Middle frontal gyrus (tissue), 1 donor: ENCODE results near the gene ZNF695.
A peak's percentile ranks its signal among the peaks of the same experiment; 100 is the strongest.
"Not testable (repeated sequence)": the region's sequence is repeated elsewhere in the genome, so short reads cannot be mapped to it uniquely, and the experiment has no call there.

ENCODE experiments used
- DNase-seq: peaks from one replicate; pipeline ENCODE4 v3.0.0-alpha.2; 2015; ENCODE audit warnings: low spot score; ENCODE audit errors: extremely low spot score

Gene ZNF695

DNA sequence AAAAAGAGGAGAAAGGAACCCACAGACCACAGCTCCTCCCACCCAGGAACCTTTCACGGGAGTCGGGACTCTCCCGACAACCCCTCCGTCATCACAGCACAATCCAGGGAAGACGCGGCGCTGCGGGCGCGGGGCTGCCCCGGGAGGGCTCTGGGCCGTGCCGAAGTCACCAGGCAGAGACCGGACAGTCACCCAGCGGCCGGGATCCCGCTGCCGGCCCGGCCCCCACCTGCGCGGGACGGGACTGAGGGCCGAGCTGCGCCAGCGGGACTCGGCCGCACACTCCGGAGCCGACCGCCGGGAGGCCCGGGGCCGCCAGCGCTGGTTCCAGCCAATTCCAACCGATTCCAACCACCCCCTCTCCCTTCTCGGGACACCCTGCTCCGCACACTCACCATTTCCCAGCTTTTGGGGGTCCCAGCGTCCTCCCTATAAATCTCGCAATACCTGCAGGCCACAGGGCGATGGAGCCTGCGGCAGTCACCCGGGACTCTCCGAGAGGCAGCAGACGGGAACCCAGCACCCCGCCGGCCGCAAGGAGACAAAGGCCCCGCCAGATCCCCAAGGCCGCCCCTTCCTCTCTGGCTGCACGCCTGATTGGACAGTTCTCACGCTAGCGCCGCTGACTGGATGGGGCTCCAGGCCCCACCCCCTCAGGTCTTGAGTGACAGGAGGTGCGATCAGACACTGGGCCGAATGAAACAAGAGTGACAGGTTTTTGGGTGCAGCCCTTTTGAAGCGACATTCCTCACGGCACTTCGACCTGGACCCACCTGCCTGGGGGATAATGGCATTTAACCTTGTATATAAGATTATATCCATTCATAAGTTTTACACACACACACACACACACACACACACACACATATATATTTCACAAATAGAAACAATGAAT is at the start of gene ZNF695:
Gene ZNF695 (minus strand): TSS at position 547 of the 895 bp plus-strand sequence. CDS start 149 bp downstream, at position 398.
- peak; percentile 62 for DNase-seq

DNA sequence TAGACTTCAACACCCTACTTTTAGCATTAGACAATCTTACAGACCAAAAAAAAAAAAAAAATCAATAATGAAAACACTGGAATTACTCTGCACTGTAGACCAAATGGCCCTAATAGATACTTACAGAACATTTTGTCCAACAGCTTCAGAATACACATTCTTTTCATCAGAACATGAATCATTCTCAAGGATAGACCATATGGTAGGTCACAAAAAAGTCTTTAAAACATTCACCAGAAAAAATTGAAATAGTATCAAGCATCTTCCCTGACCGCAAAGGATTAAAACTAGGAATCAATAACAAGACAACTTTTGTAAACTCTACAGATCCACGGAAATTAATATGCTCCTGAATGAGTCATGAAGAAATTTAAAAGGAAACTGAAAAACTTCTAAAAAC is 48.2 kb upstream of the ZNF695 start:
- no peak for DNase-seq

DNA sequence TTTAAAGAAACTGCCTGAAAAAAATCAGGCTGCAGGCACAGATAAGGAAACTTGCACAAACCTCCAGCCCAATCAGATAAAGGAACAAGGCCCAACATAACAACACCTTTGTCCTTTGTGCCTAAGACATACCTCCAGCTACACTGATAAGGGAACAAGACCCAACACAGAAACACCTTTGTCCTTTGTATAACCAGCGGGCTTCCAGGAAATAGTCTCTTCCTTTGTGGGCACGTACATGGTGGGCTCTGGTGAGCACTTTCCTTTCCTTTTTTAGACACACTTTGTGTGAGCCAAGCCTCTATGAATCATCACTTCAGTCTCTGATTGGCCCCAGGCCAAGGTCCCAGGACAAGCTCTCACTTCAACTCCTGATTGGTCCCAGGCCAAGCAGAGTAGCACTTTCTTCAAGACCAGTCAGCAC is 47.1 kb upstream of the ZNF695 start:
- DNase-seq: no peak

DNA sequence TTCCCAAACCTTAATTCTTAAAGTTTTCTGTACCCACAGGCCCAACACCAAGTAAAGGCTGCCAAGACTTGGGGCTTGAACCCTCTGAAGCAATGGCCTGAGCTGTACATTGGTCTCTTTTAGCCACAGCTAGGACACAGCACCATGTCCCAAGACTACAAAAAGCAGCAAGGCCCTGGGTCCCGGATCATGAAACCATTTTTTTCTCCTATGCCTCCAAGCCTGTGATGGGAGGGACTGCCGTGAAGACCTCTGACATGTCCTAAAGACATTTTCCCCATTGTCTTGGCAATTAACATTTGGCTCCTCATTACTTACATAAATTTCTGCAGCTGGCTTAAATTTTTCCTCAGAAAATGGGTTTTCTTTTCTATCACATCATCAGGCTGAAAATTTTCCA is 39.8 kb upstream of the ZNF695 start:
- DNase-seq: no peak

DNA sequence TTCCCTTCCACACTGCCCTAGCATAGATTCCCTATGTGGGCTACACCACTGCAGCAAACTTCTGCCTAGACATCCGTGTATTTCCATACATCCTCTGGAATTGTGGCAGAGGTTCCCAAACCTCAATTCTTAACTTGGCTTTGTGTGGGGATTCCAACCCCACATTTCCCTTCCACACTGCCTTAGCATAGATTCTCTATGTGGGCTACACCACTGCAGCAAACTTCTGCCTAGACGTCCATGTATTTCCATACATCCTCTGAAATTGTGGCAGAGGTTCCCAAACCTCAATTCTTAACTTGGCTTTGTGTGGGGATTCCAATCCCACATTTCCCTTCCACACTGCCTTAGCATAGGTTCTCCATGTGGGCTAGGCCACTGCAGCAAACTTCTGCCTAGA is 39.4 kb upstream of the ZNF695 start:
- no peak for DNase-seq

DNA sequence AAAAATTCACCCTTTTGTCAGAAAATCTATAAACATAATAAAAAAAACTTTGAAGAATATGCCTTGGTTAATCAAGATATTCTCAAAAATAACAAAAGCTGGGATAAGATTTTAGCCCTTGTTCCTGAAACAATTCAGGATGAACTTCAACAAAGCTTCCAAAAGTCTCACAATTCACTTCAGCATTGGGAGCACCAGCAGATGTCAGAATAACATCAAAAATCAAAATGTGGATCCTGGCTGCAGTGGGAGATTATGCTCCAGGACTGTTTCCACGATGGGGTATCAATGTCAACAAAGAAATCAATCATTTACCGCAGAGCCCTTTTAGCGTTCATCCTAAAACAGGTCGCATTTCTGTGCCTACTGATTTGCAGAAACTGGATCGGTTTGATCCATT is 35.5 kb upstream of the ZNF695 start:
- no peak for DNase-seq

DNA sequence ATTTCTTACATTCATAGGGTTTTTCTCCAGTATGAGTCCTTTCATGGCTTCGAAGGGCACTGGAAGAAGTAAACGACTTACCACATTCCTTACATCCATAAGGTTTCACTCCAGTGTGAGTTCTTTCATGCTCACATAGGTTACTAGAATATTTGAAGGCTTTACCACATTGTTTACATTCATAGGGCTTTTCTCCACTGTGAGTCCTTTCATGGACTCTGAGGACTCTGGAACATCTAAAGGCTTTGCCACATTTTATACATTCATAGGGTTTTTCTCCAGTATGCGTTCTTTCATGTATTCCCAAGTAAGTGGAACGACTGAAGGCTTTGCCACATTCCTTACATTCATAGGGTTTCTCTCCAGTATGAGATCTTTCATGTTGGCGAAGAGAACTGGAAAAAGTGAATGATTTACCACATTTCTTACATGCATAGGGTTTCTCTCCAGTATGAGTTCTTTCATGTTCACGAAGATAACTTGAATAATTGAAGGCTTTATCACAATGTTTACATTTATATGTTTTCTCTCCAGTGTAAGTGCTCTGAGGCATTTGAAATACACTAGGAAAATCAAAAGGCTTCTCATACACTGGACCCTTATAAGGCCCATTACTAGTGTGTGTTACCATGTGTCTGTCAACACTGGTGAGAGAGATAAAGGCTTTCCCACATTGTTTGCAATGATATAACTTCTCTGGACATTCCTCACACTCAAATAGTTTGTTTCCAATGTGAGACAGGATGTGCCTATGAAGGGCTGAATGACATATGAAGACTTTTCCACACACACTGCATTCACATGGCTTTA is 29.9 kb upstream of the ZNF695 start:
- no peak for DNase-seq

DNA sequence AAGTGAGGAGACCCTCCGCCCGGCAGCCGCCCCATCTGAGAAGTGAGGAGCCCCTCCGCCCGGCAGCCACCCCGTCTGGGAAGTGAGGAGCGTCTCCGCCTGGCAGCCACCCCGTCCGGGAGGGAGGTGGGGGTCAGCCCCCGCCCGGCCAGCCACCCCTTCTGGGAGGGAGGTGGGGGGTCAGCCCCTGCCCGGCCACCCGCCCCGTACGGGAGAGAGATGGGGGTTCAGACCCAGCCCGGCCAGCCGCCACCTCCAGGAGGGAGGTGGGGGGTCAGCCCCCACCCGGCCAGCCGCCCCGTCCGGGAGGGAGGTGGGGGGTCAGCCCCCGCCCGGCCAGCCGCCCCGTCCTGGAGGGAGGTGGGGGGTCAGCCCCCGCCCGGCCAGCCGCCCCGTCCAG is 24.4 kb upstream of the ZNF695 start:
- DNase-seq: not testable (repeated sequence)

DNA sequence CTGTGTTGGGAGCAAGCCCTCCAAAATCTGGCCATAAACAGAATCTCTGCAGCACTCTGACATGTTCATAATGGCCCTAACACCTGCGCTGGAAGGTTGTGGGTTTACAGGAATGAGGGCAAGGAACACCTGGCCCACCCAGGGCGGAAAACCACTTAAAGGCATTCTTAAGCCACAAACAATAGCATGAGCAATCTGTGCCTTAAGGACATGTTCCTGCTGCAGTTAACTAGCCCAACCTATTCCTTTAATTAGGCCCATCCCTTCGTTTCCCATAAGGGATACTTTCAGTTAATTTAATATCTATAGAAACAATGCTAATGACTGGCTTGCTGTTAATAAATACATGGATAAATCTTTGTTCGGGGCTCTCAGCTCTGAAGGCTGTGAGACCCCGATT is 16.8 kb upstream of the ZNF695 start:
- DNase-seq: not testable (repeated sequence)

DNA sequence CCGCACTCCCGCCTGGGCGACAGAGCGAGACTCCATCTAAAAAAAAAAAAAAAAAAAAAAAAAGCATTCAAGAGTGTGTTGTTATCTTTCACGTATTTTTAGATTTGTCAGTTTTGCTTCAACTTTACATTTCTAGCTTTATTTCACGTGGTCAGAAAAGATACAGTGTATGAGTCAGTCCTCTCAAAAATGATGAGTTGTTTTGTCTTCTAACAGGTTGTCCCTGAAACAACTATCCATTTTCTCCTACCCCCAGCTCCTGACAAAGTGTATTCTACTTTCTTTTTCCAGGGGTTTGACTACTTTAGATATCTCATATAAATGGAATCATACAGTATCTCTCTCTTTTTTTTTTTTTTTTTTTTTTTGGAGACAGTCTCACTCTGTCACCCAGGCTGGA is 5.5 kb upstream of the ZNF695 start:
- DNase-seq: no peak

DNA sequence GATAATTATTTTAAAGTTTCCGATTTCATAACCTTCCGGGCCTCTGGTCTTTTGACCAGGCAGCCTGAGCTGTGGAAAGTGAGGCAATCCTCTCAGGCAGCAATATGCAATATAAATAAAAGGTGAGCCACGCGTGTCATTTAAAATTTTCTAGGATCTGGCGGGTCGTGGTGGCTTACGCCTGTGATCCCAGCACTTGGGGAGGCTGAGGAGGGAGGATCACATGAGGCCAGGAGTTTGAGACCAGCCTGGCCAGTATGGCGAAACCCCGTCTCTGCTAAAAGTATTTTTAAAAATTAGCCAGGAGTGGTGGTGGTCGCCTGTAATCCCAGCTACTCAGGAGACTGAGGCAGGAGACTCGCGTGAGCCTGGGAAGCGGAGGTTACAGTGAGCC is 546 bp upstream of the ZNF695 start:
- DNase-seq: no peak

DNA sequence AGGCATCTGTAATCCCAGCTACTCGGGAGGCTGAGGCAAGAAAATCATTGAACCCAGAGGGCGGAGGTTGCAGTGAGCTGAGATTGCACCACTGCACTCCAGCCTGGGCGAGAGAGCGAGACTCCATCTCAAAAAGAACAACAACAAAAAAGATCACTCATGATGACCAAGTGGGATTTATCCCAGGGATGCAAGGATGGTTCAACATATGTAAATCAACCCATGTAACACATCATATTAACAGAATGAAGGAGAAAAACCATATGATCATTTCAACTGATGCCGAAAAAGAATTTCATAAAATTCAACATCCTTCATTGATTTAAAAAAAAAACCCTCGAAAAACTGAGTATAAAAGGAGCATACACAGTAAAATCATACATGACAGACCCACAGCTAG is 3.8 kb downstream of the ZNF695 start:
- not testable (repeated sequence) for DNase-seq

DNA sequence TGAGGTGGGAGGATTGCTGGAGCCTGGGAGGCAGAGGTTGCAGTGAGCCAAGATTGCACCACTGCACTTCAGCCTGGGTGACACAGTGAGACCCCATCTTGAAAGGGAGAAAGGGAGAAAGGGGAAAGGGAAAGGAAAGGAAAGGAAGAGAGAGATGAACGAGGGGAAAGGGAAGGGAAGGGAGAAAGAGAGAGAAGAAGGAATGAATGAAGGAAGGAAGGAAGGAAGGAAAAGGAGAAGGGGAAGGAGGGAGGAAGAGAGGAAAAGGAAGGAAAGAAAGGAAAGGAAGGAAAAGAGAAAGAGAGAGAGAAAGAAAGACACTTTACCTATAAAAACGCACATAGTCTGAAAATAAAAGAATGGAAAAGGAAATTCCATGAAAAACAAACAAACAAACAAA is 18.0 kb downstream of the ZNF695 start:
- DNase-seq: no peak

DNA sequence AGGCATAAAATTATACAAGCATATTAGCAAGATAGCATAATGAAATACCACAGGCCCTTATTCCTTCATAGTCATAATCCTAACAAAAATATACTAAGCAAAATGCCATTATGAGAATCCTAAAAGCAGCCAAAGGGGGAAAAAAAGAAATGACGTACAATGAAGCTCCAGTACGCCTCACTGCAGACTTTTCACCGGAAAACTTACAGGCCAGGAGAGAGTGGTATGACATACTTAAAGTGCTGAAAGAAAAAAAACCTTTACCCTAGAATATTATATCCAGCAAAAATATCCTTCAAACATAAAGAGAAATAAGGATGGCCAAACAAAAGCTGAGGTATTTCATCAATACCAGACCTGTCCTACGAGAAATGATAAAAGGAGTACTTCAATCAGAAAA is 19.5 kb downstream of the ZNF695 start:
- DNase-seq: no peak

DNA sequence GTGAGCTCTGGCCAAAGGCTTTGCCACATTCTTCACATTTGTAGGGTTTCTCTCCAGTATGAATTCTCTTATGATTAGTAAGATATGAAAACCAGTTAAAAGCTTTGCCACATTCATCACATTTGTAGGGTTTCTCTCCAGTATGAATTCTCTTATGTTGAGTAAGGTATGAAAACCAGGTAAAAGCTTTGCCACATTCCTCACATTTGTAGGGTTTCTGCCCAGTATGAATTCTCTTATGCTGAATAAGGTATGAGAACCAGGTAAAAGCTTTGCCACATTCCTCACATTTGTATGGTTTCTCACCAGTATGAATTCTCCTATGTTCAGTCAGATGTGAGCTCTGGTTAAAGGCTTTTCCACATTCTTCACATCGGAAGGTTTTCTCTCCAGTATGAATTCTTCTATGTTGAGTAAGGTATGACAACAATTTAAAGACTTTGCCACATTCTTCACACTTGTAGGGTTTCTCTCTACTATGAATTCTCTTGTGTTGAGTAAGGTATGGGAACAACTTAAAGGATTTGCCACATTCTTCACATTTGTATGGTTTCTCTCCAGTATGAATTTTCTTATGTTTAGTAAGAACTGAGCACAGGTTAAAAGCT is 20.7 kb downstream of the ZNF695 start:
- DNase-seq: no peak

DNA sequence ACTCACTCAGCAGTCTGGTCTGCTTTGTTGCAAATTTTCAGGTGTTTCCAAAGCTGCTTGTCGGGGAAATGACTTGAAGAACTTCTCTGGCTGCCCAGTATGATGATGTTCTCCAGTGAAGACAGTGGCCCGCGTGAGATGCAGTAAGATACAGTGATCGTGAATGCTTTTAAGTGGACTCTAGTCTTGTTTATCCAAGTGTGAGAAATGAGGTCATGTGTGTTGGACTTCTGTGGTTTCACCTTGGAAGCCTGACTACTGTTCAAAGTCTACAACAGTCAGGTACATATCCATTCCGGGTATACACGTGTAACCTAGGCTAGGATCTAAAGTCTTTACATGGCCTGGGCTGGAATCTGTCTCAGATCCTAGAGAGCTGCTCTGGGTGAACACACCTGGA is 29.1 kb downstream of the ZNF695 start:
- DNase-seq: no peak

DNA sequence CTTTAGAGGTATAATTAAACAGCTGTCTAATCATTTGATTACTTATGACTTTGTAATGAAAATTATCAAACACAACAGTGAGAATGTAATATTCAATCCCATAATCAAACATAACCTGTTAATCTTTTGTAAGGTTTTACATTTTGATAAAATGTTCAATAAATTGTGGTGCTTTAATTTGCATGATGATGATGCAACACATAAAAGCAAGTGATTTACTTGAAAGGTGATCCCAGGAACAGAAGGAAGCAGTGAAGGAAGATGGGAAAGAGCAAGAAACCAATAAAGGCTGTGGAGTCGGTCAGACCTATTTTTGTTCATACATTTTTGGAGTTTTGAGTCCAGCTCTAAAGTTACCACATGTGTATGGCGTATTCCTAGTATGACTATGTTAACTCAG is 29.6 kb downstream of the ZNF695 start:
- DNase-seq: no peak

DNA sequence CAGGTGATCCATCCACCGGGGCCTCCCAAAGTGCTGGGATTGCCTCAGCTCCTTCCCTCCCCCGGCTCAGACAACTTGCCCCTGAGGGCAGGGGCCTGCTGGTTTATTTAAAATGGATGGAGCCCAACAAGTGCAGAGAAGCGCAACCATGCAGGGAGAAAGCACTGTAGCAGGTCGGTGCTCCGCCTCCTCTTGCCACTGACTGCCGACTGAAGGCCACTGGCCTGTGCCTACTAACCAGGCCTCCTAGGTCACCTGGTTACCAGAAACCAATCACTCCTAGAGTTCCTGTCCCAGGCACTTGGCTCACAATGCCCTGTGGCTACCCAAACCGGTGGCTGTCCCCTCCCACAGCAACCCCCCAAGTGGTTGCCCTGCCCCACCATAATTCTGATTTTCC is 35.9 kb downstream of the ZNF695 start:
- no peak for DNase-seq

DNA sequence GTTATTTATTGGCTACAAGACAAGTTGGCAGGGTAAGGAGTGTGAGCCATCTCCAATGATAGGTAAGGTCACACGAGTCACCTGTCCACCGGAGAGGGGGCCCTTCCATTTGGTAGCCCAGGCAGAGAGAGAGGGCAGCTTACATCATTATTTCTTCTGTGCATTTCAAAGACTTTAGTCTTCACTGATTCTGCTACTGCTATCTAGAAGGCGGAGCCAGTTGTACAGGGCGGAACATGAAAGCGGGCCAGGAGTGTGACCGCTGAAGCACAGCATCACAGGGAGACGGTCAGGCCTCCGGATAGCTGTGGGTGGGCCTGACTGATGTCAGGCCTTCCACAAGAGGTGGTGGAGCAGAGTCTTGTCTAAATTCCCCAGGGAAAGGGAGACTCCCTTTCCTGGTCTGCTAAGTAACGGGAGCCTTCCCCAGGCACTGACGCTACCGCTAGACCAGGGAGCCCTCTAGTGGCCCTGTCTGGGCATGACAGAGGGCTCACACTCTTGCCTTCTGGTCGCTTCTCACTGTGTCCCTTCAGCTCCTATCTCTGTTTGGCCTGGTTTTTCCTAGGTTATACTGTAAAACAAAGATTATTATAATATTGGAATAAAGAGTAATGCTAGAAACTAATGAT is 36.7 kb downstream of the ZNF695 start:
- DNase-seq: no peak

DNA sequence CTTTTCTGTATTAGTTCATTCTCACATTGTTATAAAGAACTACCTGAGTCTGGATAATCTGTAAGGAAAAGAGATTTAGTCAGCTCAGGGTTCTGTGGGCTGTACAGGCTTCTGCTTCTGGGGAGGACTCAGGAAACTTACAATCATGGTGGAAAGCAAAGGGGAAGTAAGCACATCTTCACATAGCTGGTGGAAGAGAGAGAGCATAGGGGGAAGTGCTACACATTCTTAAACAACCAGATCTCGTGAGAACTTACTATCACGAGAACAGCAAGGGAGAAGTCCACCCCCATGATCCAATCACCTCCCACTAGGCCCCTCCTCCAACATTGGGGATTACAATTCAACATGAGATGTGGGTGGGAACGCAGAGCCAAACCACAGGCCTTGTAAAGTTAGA is 38.2 kb downstream of the ZNF695 start:
- DNase-seq: no peak

DNA sequence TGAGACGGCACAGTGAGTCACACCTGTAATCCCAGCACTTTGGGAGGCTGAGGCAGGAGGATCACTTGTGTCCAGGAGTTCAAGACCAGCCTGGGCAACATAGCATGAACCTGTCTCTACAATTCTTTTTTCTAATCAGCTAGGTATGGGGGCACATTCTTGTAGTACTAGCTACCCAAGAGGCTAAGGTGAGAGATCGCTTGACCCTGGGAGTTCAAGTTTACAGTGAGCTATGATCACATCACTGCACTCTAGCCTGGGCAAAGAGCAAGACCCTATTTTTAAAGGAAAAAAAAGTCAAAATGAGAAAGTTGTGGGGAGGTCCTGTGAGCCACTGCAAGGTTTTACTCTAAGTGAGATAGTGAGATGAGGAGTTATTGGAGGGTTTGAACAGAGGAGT is 41.4 kb downstream of the ZNF695 start:
- DNase-seq: no peak
